ENCODE results near the gene ADCK1. TPM values are rescaled to one million over a fixed set of nuclear protein-coding genes. Genes with fewer than 3 reads are reported as not detected.

ADCK1 gene
- total and polyA plus RNA-seq, 2 experiments from 2014 or later = 6.7 to 11.2 TPM

DNA sequence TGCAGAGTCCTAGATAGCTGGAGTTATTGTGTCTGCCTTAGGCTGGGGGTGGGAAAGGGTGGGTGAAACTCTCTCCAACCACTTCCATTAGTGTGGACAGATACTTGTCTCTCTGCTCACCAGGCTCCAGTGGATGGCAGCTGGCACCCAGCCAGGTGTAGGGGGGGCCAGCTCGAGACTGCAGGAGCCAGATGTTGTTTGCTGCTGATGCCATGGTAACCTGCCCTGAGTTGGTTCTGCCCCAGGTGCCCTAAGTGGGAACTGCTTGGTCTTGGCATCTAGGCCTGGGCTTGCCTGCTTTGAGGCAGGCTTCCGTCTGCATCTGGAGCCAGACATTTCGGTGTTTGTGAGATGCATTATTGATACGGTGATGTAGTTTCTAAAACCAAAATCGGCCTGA, 82.2 kb downstream of the ADCK1 start (continued):
- TF ChIP-seq ZNF462 (CRISPR knock-in tag; IDR thresholded peaks at IDR 0.05) (no peak), CREB1 (CRISPR knock-in tag; IDR thresholded peaks at IDR 0.05; ENCODE audit: low read depth) (no peak), POLR2AphosphoS5 (IDR thresholded peaks at IDR 0.05; ENCODE audit: low read depth) (no peak), EZH2phosphoT487 (IDR thresholded peaks at IDR 0.05; ENCODE audit: unreplicated experiment) (no peak), ZNF114 (CRISPR knock-in tag; IDR thresholded peaks at IDR 0.05) (no peak), STAT1 (IDR thresholded peaks at IDR 0.05; ENCODE audit: unreplicated experiment) (no peak)
- TF ChIP-seq, protein P1, sequence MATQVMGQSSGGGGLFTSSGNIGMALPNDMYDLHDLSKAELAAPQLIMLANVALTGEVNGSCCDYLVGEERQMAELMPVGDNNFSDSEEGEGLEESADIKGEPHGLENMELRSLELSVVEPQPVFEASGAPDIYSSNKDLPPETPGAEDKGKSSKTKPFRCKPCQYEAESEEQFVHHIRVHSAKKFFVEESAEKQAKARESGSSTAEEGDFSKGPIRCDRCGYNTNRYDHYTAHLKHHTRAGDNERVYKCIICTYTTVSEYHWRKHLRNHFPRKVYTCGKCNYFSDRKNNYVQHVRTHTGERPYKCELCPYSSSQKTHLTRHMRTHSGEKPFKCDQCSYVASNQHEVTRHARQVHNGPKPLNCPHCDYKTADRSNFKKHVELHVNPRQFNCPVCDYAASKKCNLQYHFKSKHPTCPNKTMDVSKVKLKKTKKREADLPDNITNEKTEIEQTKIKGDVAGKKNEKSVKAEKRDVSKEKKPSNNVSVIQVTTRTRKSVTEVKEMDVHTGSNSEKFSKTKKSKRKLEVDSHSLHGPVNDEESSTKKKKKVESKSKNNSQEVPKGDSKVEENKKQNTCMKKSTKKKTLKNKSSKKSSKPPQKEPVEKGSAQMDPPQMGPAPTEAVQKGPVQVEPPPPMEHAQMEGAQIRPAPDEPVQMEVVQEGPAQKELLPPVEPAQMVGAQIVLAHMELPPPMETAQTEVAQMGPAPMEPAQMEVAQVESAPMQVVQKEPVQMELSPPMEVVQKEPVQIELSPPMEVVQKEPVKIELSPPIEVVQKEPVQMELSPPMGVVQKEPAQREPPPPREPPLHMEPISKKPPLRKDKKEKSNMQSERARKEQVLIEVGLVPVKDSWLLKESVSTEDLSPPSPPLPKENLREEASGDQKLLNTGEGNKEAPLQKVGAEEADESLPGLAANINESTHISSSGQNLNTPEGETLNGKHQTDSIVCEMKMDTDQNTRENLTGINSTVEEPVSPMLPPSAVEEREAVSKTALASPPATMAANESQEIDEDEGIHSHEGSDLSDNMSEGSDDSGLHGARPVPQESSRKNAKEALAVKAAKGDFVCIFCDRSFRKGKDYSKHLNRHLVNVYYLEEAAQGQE (IDR thresholded peaks at IDR 0.05; ENCODE audit: unreplicated experiment) = no peak
